ENCODE measurements around the gene TRABD2B.

DNA sequence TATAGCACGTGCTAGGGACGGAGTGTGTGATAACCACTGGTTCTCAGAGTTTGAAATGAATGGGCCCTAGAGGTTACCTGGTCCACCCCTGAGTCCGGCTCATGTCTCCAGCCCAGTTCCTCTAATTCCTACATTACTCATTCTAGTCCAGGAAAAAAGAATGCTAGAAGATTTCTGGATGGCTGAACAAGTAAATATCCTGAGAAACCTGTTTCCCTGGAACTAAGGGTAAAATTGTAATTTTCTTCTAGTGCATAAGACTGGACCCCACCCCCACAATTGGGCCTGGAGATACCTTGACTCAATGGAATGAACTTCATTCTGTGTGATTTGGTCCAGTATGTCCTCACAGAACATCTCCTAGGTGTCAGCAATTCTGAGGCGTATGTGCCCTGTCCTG lies 208.4 kb downstream of the TRABD2B start:
- TF ChIP-seq, protein P1, sequence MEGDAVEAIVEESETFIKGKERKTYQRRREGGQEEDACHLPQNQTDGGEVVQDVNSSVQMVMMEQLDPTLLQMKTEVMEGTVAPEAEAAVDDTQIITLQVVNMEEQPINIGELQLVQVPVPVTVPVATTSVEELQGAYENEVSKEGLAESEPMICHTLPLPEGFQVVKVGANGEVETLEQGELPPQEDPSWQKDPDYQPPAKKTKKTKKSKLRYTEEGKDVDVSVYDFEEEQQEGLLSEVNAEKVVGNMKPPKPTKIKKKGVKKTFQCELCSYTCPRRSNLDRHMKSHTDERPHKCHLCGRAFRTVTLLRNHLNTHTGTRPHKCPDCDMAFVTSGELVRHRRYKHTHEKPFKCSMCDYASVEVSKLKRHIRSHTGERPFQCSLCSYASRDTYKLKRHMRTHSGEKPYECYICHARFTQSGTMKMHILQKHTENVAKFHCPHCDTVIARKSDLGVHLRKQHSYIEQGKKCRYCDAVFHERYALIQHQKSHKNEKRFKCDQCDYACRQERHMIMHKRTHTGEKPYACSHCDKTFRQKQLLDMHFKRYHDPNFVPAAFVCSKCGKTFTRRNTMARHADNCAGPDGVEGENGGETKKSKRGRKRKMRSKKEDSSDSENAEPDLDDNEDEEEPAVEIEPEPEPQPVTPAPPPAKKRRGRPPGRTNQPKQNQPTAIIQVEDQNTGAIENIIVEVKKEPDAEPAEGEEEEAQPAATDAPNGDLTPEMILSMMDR (conservative IDR thresholded peaks at IDR 0.05; ENCODE audit: low read depth, low read length), result no peak
- no peak for TF ChIP-seq RFX5 (IDR thresholded peaks at IDR 0.05; ENCODE audit: low read depth, low read length)
- TF ChIP-seq MAFK (IDR thresholded peaks at IDR 0.05; ENCODE audit: low read depth, low read length), result no peak
- no peak for TF ChIP-seq CHD1 (IDR thresholded peaks at IDR 0.05; ENCODE audit: low read depth, low read length)
